SHP77 (cell line): ENCODE results near the gene FAM25G.
"Not testable (repeated sequence)": the region's sequence is repeated elsewhere in the genome, so short reads cannot be mapped to it uniquely, and the experiment has no call there.

ENCODE experiments used
- DNase-seq, 2 experiments: peaks; one replicate each; lab custom pipeline; 2025; lab: John Stamatoyannopoulos, UW

FAM25G gene

GRCh38 chr10:47465216-47465917, 26.1 kb downstream of the FAM25G start:
- not testable (repeated sequence) for DNase-seq

- DNase-seq, result not testable (repeated sequence)
Observed at GRCh38 chr10:47462577-47463358, 28.7 kb downstream of the FAM25G start.

- DNase-seq, result not testable (repeated sequence)
Observed at GRCh38 chr10:47461261-47461687, 30.2 kb downstream of the FAM25G start.

- no peak for DNase-seq
Observed at GRCh38 chr10:47458466-47459154, 32.9 kb downstream of the FAM25G start.

GRCh38 chr10:47457826-47458225, 33.7 kb downstream of the FAM25G start:
- DNase-seq, result no peak

- DNase-seq, result no peak
Observed at GRCh38 chr10:47457528-47457820, 34.0 kb downstream of the FAM25G start.

- DNase-seq, result no peak
Observed at GRCh38 chr10:47456794-47457527, 34.5 kb downstream of the FAM25G start.

- no peak for DNase-seq
Observed at GRCh38 chr10:47456079-47456785, 35.3 kb downstream of the FAM25G start.

GRCh38 chr10:47455350-47456078, 36.0 kb downstream of the FAM25G start:
- DNase-seq, result not testable (repeated sequence)

GRCh38 chr10:47454780-47455058, 36.8 kb downstream of the FAM25G start:
- DNase-seq, result no peak

DNA sequence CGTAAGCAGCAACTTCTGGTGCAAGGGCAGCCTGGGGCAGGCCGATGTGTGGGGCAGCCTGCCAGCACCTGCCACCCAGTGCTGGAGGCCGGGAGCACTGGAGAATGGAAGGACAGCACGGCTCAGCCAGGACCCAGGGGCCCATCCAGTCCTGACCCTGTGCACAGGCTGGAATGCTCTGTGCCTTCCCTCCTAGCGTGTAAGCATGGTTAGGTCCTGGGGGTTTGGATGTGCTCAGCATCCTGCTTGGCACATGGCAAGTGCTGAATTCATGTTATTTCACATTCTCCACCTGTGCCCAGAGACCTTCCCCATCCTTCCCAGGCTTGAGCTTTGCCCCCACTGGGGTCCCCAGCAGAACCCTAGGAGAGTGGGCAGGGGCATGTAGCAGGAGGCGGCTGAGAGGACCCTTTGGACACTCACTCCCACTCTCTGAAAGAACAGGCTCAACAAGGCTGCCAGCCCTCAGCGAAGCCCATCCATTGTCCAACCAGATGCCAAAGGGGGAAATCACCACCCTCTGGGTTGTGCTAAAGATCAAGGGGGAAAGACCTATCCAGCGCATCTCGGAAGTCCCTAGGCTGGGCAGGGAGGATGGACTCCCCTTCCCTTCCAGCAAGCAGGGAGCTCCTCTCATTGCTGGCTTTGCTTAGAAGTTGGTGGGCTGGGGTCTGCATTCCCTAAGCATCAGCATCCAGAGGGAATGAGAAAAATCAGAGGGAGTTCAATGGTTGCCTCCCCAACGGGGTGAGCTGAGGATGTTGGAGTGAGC, 37.3 kb downstream of the FAM25G start:
- no peak for DNase-seq

GRCh38 chr10:47453141-47454007, 38.1 kb downstream of the FAM25G start:
- no peak for DNase-seq

DNA sequence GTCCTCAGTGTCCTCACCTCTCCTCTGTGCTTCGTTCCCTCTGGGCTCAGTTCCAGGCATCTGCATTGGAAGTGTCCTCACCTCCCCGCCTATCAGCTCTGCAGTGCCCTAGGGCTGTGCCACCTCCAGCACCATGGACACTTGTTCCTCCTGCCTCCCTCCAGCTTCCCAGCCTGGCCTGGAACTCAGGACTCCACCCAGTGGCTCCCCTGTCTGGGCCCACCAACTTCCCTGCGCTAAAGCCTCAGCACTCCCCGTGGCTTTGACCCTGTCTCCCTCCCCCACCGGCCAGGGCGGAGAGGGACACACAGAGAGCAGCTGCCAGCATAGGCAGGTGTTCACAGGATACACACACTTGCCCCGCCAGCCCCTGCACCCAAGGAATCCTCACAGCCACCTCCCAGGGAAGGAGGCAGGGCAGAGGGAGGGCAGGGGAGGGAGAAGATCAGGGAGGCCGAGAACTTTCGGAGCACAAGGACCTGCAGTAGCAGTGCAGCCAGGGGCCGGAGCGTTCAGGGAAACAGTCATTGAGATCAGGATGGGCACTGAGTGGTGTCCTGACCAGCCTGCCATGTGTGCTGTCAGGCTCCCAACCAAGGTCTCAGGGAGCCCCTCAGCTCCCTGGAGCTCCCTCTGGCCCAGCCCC, 38.9 kb downstream of the FAM25G start:
- peak; percentile 42 to 47 for DNase-seq

- no peak for DNase-seq
Observed at GRCh38 chr10:47451998-47452494, 39.5 kb downstream of the FAM25G start.

DNA sequence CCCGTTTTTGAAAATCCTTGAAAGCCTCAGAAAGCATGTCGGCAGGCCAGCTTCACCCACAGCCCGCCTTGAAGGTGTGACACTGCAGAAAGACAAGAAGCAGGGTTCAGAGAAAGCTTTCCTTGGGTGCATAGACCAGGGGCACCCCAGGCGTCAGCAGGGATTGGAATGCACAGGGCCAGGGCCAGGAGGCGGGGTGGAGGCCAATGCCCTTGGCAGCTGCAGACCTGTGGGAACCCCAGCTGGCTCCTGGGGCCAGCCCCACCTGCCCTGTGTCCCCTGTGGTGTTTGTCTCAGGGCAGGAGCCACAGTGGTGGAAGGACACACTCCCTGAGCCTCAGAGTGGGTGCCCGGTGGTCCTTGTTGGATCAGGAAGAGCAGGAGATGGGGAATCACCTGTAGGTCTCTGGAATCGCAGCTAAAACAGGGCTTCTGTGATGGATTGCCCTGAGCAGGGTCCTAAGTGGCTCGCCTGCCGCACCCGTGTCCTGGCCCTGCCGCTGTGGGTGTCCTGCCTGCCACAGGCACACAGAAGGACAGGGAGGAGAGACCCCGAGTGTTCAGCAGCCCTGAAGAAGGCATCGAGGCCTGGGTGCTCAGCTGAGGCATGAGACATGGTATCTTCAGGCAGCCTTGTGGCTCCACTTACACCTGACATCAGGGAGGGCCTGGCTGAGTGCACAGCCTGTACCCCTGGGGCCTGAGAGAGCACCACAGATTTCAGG, 40.1 kb downstream of the FAM25G start:
- no peak for DNase-seq

- no peak for DNase-seq
Observed at GRCh38 chr10:47450442-47450841, 41.1 kb downstream of the FAM25G start.

DNA sequence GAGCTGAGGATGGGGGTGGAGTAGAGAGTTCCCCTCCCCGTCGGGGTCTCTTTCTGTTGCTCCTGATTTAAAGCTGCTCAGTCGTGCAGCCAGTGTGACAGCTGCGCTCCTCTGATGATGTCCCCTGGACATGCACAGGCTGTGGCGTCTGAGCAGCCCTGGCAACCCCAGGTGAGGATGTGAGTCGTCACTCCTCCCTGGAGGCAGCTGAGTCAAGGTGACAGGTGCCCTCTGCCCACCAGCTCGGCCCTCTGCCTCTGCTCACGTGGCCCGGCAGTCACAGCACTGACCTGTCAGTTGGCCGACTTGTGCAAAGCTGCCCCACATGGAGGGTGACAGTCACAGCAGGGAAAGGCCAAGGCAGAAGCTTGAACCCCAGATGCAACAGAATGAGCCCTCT, 41.5 kb downstream of the FAM25G start:
- no peak for DNase-seq
